K562 (cell line): ENCODE results near the gene SPCS3. TPM values are rescaled to one million over a fixed set of nuclear protein-coding genes. Genes with fewer than 3 reads are reported as not detected.

Source experiments
- ATAC-seq: fragments of 200-7000 bp; cut with Tn5 transposase; 3 replicates; pipeline ENCODE4 v1.9.1; 2020; ENCODE audit warnings: moderate library complexity
- BruUV-seq: library from RNA; stranded (reverse); fragments of 400-500 nt; replicated peaks from 2 replicates; lab custom pipeline; 2021; lab: Mats Ljungman, UMichigan
- CTCF ChIA-PET: fragments of 300-600 bp; formaldehyde crosslinking; extraction: SDS; loops from one replicate; lab custom pipeline; 2021; ENCODE audit warnings: low intra/inter-chr PET ratio; lab: Yijun Ruan, JAX
- POLR2A ChIA-PET: fragments of 300-600, 350-650 bp; sonication (Branson Sonifier 250); formaldehyde crosslinking; extraction: SDS; loops from one replicate; lab custom pipeline; 2021; ENCODE audit warnings: antibody characterized with exemption, inconsistent platforms; lab: Yijun Ruan, JAX
- DNase-seq, 4 experiments: peaks; one replicate each; pipeline versions ENCODE4 v3.0.0 to v3.0.0-alpha.2; 2011 to 2018; ENCODE audit warnings: low spot score in 3 of 4, mixed read lengths in 3 of 4; ENCODE audit errors: extremely low read depth in 1 of 4
- FAIRE-seq: peaks from 2 replicates; lab custom pipeline; 2011; peaks lifted over from hg19 to GRCh38; lab: Jason Lieb, UNC
- H2AFZ ChIP-seq: 2 replicates; pipeline ENCODE4 v1.6.0; 2011; ENCODE audit warnings: low read depth, low read length, control low read depth, inconsistent platforms
- H3K27ac ChIP-seq: fragments of 200-600 bp; 3 replicates; pipeline ENCODE4 v1.8.0; 2011; ENCODE audit warnings: low read depth, mild to moderate bottlenecking, control low read depth, inconsistent platforms, low read length, moderate library complexity, mixed read lengths; ENCODE audit errors: extremely low read depth
- H3K27me3 ChIP-seq, 2 experiments: fragments of 300-600 bp in 1 of 2; 2 replicates in 1 of 2; 3 replicates in 1 of 2; pipeline versions ENCODE4 v1.6.0 to v1.8.0; 2011; ENCODE audit warnings: inconsistent platforms in 2 of 2, low read length in 2 of 2, mild to moderate bottlenecking in 1 of 2, mixed read lengths in 1 of 2, moderate library complexity in 1 of 2; ENCODE audit not compliant: control insufficient read depth in 2 of 2, insufficient read depth in 2 of 2
- H3K36me3 ChIP-seq: fragments of 300-600 bp; 3 replicates; pipeline ENCODE4 v1.8.0; 2011; ENCODE audit warnings: mild to moderate bottlenecking, low read length, inconsistent platforms; ENCODE audit not compliant: control insufficient read depth, insufficient read depth
- H3K4me1 ChIP-seq, 2 experiments: fragments of 200-600 bp in 1 of 2; replicated peaks in 1 of 2; 2 replicates in 1 of 2; 3 replicates in 1 of 2; pipeline versions ENCODE4 v1.5.1 to v1.8.0; 2011; ENCODE audit warnings: inconsistent platforms in 2 of 2, low read length in 2 of 2, mild to moderate bottlenecking in 1 of 2, mixed read lengths in 1 of 2, moderate library complexity in 1 of 2; ENCODE audit not compliant: control insufficient read depth in 2 of 2, insufficient read depth in 2 of 2
- H3K4me2 ChIP-seq: 2 replicates; pipeline ENCODE4 v1.6.1; 2011; ENCODE audit warnings: low read length, control low read depth, inconsistent platforms, mixed read lengths; ENCODE audit not compliant: insufficient read depth
- H3K4me3 ChIP-seq: fragments of 200-600 bp; sonication (generic), shearing (Covaris generic); 2 replicates; pipeline ENCODE4 v1.5.1; 2016; ENCODE audit warnings: control low read depth, inconsistent platforms
- H3K79me2 ChIP-seq: fragments of 200-600 bp; 3 replicates; pipeline ENCODE4 v1.8.0; 2011; ENCODE audit warnings: low read length, inconsistent platforms; ENCODE audit not compliant: control insufficient read depth, insufficient read depth
- H3K9ac ChIP-seq, 2 experiments: 2 replicates each; pipeline versions ENCODE4 v1.6.0 to v1.6.1; 2011; ENCODE audit warnings: low read depth in 2 of 2, low read length in 2 of 2, control low read depth in 1 of 2, inconsistent platforms in 1 of 2, mild to moderate bottlenecking in 1 of 2, mixed read lengths in 1 of 2; ENCODE audit not compliant: insufficient read depth in 1 of 2
- H3K9me1 ChIP-seq: one replicate; pipeline ENCODE4 v1.6.0; 2011; ENCODE audit warnings: inconsistent platforms, mild to moderate bottlenecking, low read length, moderate library complexity; ENCODE audit not compliant: control insufficient read depth, insufficient read depth
- H3K9me3 ChIP-seq: replicated peaks from 2 replicates; pipeline ENCODE4 v1.5.1; 2011; ENCODE audit warnings: low read depth, low read length, inconsistent platforms; ENCODE audit not compliant: control insufficient read depth, insufficient read depth
- H4K20me1 ChIP-seq: replicated peaks from 2 replicates; pipeline ENCODE4 v1.6.1; 2011; ENCODE audit warnings: low read length, inconsistent platforms, mixed read lengths; ENCODE audit not compliant: control insufficient read depth, insufficient read depth
- CBX2 ChIP-seq: fragments of 200-600 bp; sonication (generic); IDR thresholded peaks from one replicate; pipeline ENCODE4 v1.6.1; 2012; ENCODE audit warnings: mild to moderate bottlenecking, low read length, inconsistent platforms; ENCODE audit not compliant: insufficient read depth, poor library complexity, severe bottlenecking
- HEY1 ChIP-seq: fragments of 250-450 bp; sonication (Bioruptor Pico); IDR thresholded peaks from 2 replicates; pipeline ENCODE4 v1.5.0; 2020; ENCODE audit warnings: mild to moderate bottlenecking, moderate library complexity, borderline replicate concordance
- IRF1 ChIP-seq: sonication (generic); formaldehyde crosslinking; IDR thresholded peaks from 2 replicates; pipeline ENCODE4 v1.8.0; 2022; ENCODE audit warnings: missing genetic modification reagents, mild to moderate bottlenecking, borderline replicate concordance
- KAT2B ChIP-seq: IDR thresholded peaks from one replicate; pipeline ENCODE4 v1.6.1; 2012; ENCODE audit warnings: low read depth, mild to moderate bottlenecking, control low read depth, inconsistent platforms, low read length, moderate library complexity
- MAFG ChIP-seq: fragments of 450-650 bp; conservative IDR thresholded peaks from 2 replicates; pipeline ENCODE4 v1.6.1; 2016; ENCODE audit warnings: missing genetic modification characterization, missing compliant biosample characterization
- NUFIP1 ChIP-seq: fragments of 450-650 bp; IDR thresholded peaks from 2 replicates; pipeline ENCODE4 v1.6.1; 2018; ENCODE audit not compliant: partially characterized antibody
- PHB ChIP-seq: fragments of 250-450 bp; sonication (Bioruptor Pico); IDR thresholded peaks from 2 replicates; pipeline ENCODE4 v1.5.0; 2021
- RBM14 ChIP-seq: fragments of 200-400 bp; formaldehyde crosslinking; IDR thresholded peaks from 2 replicates; pipeline ENCODE4 v1.6.1; 2018; ENCODE audit warnings: low read depth, mild to moderate bottlenecking, low read length, moderate library complexity, borderline replicate concordance; ENCODE audit not compliant: insufficient read depth
- RREB1 ChIP-seq: fragments of 250-450 bp; sonication (Bioruptor Pico); IDR thresholded peaks from 2 replicates; pipeline ENCODE4 v1.4.0; 2020
- SETDB1 ChIP-seq: IDR thresholded peaks from one replicate; pipeline ENCODE4 v1.6.1; 2012; ENCODE audit warnings: low read length, control low read depth, inconsistent platforms
- SMAD1 ChIP-seq: fragments of 150-350 bp; IDR thresholded peaks from 2 replicates; pipeline ENCODE4 v1.6.1; 2014; ENCODE audit warnings: low read length, low read depth; ENCODE audit not compliant: partially characterized antibody
- SMAD3 ChIP-seq: fragments of 450-650 bp; formaldehyde crosslinking; conservative IDR thresholded peaks from 2 replicates; pipeline ENCODE4 v1.4.0; 2020; ENCODE audit warnings: mild to moderate bottlenecking
- ZNF143 ChIP-seq: sonication (generic); formaldehyde crosslinking; IDR thresholded peaks from 2 replicates; pipeline ENCODE4 v1.9.0; 2022; ENCODE audit warnings: mild to moderate bottlenecking, missing genetic modification reagents
- ZNF184 ChIP-seq: sonication (generic); formaldehyde crosslinking; IDR thresholded peaks from 2 replicates; pipeline ENCODE4 v1.5.0; 2020; ENCODE audit warnings: missing genetic modification reagents
- WGBS: fragments of 100-300 bp; shearing (Covaris generic); methylation state at CpG from one replicate; pipeline ENCODE4 v1.1.6; 2016; ENCODE audit warnings: low coverage, mixed read lengths; ENCODE audit not compliant: insufficient coverage; ENCODE audit errors: missing lambda C conversion rate; 5-methylcytosine and 5-hydroxymethylcytosine counted together
- in situ Hi-C: fragments of 300-500 bp; cut with MboI; formaldehyde crosslinking; loops from 4 replicates; pipeline ENCODE4 v1.15.0; 2018; ENCODE audit warnings: inconsistent platforms, mixed read lengths
- intact Hi-C: fragments of 100-400 bp; cut with micrococcal nuclease; formaldehyde crosslinking; loops from 2 replicates; pipeline ENCODE4 v1.14.2; 2022
- polyA plus RNA-seq, 8 experiments: library from polyadenylated mRNA; depleted of rRNA in 4 of 8; stranded (reverse) in 5 of 8; unstranded in 3 of 8; fragments of >200 nt; fragmentation: Nextera tagmentation in 2 of 8; fragmentation: Illumina TruSeq in 1 of 8; extraction: Ambion mirVana in 2 of 8; extraction: Trizol in 1 of 8; gene quantifications; 2 replicates each; pipeline versions ENCODE4 v1.2.1 to v1.2.3, GENCODE V29; 2011 to 2014; ENCODE audit warnings: inconsistent platforms in 1 of 8, missing spikeins in 1 of 8
- total RNA-seq, 7 experiments: library from RNA; depleted of rRNA in 6 of 7; stranded (reverse); fragments of >200 nt in 6 of 7; fragmentation: Illumina TruSeq in 2 of 7; extraction: Trizol in 2 of 7; gene quantifications; 2 replicates each; pipeline versions ENCODE4 v1.2.1 to v1.2.3, GENCODE V29; 2011 to 2021; ENCODE audit warnings: low replicate concordance in 1 of 7
- TF ChIP-seq, protein P1 (sequence below): fragments of 450-650 bp; IDR thresholded peaks from 2 replicates; pipeline ENCODE4 v1.6.1; 2017; ENCODE audit warnings: mild to moderate bottlenecking, moderate library complexity

The SPCS3 gene
- total and polyA plus RNA-seq, 9 of the 15 experiments (the other 6 are each of a cell fraction or from before 2014, with no cell fraction given): 64.6 to 196 (median 85.4) TPM

GRCh38 chr4:176293660-176294059, 26.1 kb upstream of the SPCS3 start:
- Histone ChIP-seq H3K4me2 (no peak overlapping the region), H4K20me1 (no peaks in the 10 kb centered on the region), H3K9ac (no peak overlapping the region), H3K36me3 (no peaks in the 10 kb centered on the region), H3K27ac (no peak overlapping the region), H3K4me1 (peaks cover 15% of the 10 kb centered on the region in 2 experiments; a peak in 4 of 5 replicates), H3K9me1 (no peaks in the 10 kb centered on the region), H2AFZ (peak overlapping the region; percentile 86), H3K27me3 (no peaks in the 10 kb centered on the region), H3K9me3 (no peaks in the 10 kb centered on the region), H3K4me3 (no peak overlapping the region), H3K79me2 (no peaks in the 10 kb centered on the region)
- BruUV-seq: no TSS peak
- ChIA-PET POLR2A (interaction anchor here (0.8 to 1.6 kb wide), 3 partner anchors 9 to 25 kb away, joined by 3 to 5 read pairs (median 4); partner anchors contain the start of gene SPCS3), CTCF (no interaction called here)
- 72% methylated on average over 1 of the region's 1 CpG for WGBS
- DNase-seq (no peak), ATAC-seq (no peak), FAIRE-seq (no peak)
- in situ Hi-C loops (no loop called here), intact Hi-C loops (no loop called here)
- TF ChIP-seq SMAD3 (CRISPR knock-in tag): no peak
- no peak for TF ChIP-seq SETDB1
- TF ChIP-seq PHB: no peak
- no peak for TF ChIP-seq CBX2
- no peak for TF ChIP-seq HEY1 (CRISPR knock-in tag)
- no peak for TF ChIP-seq ZNF184 (CRISPR knock-in tag)
- no peak for TF ChIP-seq RBM14
- TF ChIP-seq, protein P1, sequence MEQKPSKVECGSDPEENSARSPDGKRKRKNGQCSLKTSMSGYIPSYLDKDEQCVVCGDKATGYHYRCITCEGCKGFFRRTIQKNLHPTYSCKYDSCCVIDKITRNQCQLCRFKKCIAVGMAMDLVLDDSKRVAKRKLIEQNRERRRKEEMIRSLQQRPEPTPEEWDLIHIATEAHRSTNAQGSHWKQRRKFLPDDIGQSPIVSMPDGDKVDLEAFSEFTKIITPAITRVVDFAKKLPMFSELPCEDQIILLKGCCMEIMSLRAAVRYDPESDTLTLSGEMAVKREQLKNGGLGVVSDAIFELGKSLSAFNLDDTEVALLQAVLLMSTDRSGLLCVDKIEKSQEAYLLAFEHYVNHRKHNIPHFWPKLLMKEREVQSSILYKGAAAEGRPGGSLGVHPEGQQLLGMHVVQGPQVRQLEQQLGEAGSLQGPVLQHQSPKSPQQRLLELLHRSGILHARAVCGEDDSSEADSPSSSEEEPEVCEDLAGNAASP: no peak
- TF ChIP-seq MAFG (tag): peak; percentile 81
- no peak for TF ChIP-seq KAT2B
- no peak for TF ChIP-seq RREB1 (CRISPR knock-in tag)
- no peak for TF ChIP-seq ZNF143
- TF ChIP-seq IRF1 (CRISPR knock-in tag): no peak
- no peak for TF ChIP-seq SMAD1
- TF ChIP-seq NUFIP1: no peak
